K562 (cell line): ENCODE results near the gene MSH4. TPM values are rescaled to one million over a fixed set of nuclear protein-coding genes. Genes with fewer than 3 reads are reported as not detected.

Experiments
- BCOR ChIP-seq: fragments of 450-650 bp; IDR thresholded peaks from 2 replicates; pipeline ENCODE4 v1.6.1; 2016
- CREB1 ChIP-seq, 2 experiments: sonication (generic) in 1 of 2; formaldehyde crosslinking in 1 of 2; IDR thresholded peaks; 2 replicates each; pipeline versions ENCODE4 v1.6.1 to v1.8.0; 2012 to 2022; ENCODE audit warnings: inconsistent platforms in 1 of 2, mild to moderate bottlenecking in 1 of 2, missing genetic modification reagents in 1 of 2, moderate library complexity in 1 of 2
- DIDO1 ChIP-seq: fragments of 450-650 bp; IDR thresholded peaks from 2 replicates; pipeline ENCODE4 v1.6.1; 2016; ENCODE audit warnings: low read depth, missing biosample characterization, missing genetic modification characterization
- FOSL1 ChIP-seq: fragments of 200-800 bp; sonication (Bioruptor generic); conservative IDR thresholded peaks from 2 replicates; pipeline ENCODE4 v1.6.1; 2016; ENCODE audit warnings: missing genetic modification characterization, missing compliant biosample characterization
- FOXJ2 ChIP-seq: fragments of 200-800 bp; sonication (Bioruptor generic); IDR thresholded peaks from 2 replicates; pipeline ENCODE4 v1.6.1; 2016; ENCODE audit warnings: missing genetic modification characterization, missing compliant biosample characterization
- FUS ChIP-seq: fragments of 200-400 bp; formaldehyde crosslinking; optimal IDR thresholded peaks from 2 replicates; pipeline ENCODE3; 2017; ENCODE audit warnings: low read depth, low read length
- GMEB1 ChIP-seq: fragments of 250-450 bp; sonication (Bioruptor Pico); IDR thresholded peaks from 2 replicates; pipeline ENCODE4 v1.4.0; 2020; ENCODE audit warnings: mild to moderate bottlenecking
- MEF2D ChIP-seq: conservative IDR thresholded peaks from 2 replicates; pipeline ENCODE4 v1.6.1; 2016; ENCODE audit warnings: low read depth, missing genetic modification characterization, missing compliant biosample characterization
- PHF8 ChIP-seq: fragments of 200-600 bp; sonication (generic); IDR thresholded peaks from 2 replicates; pipeline ENCODE4 v1.6.1; 2012; ENCODE audit warnings: mixed run types, mild to moderate bottlenecking, inconsistent platforms, low read length, moderate library complexity, borderline replicate concordance
- PHTF2 ChIP-seq: fragments of 250-450 bp; sonication (Bioruptor Pico); IDR thresholded peaks from 2 replicates; pipeline ENCODE4 v1.5.0; 2021; ENCODE audit warnings: mild to moderate bottlenecking
- PTBP1 ChIP-seq: fragments of 200-400 bp; formaldehyde crosslinking; IDR thresholded peaks from 2 replicates; pipeline ENCODE4 v1.6.1; 2017; ENCODE audit warnings: low read depth, low read length
- RBBP5 ChIP-seq: fragments of 200-600 bp; sonication (generic); IDR thresholded peaks from 2 replicates; pipeline ENCODE4 v1.6.1; 2012; ENCODE audit warnings: borderline replicate concordance, mild to moderate bottlenecking, low read length, control low read depth, inconsistent platforms; ENCODE audit not compliant: insufficient read depth, poor library complexity, severe bottlenecking
- TBL1XR1 ChIP-seq, 2 experiments: IDR thresholded peaks; 2 replicates each; pipeline ENCODE4 v1.6.1; 2012; ENCODE audit warnings: improper control_type of control experiment in 2 of 2, low read length in 2 of 2, mild to moderate bottlenecking in 1 of 2
- THAP7 ChIP-seq: fragments of 250-450 bp; sonication (Bioruptor Pico); IDR thresholded peaks from 2 replicates; pipeline ENCODE4 v1.5.0; 2021
- XRCC3 ChIP-seq: fragments of 450-650 bp; IDR thresholded peaks from 2 replicates; pipeline ENCODE4 v1.6.1; 2017; ENCODE audit warnings: mild to moderate bottlenecking, moderate library complexity
- ZNF133 ChIP-seq: fragments of 250-450 bp; sonication (Bioruptor Pico); IDR thresholded peaks from 2 replicates; pipeline ENCODE4 v1.4.0; 2020; ENCODE audit warnings: mild to moderate bottlenecking
- ZNF274 ChIP-seq: IDR thresholded peaks from 2 replicates; pipeline ENCODE4 v1.6.1; 2011; ENCODE audit warnings: low read depth, mild to moderate bottlenecking, low read length, moderate library complexity, borderline replicate concordance
- ZNF41 ChIP-seq: fragments of 250-450 bp; sonication (Bioruptor Pico); conservative IDR thresholded peaks from 2 replicates; pipeline ENCODE4 v1.4.0; 2020; ENCODE audit warnings: mild to moderate bottlenecking
- ZNF449 ChIP-seq: fragments of 250-450 bp; sonication (Bioruptor Pico); IDR thresholded peaks from 2 replicates; pipeline ENCODE4 v1.8.0; 2022; ENCODE audit warnings: moderate library complexity, mild to moderate bottlenecking, inconsistent platforms
- ZNF57 ChIP-seq: fragments of 450-650 bp; formaldehyde crosslinking; IDR thresholded peaks from 2 replicates; pipeline ENCODE4 v1.4.0; 2020; ENCODE audit warnings: mild to moderate bottlenecking, moderate library complexity
- ZNF583 ChIP-seq: fragments of 250-450 bp; sonication (Bioruptor Pico); IDR thresholded peaks from 2 replicates; pipeline ENCODE4 v1.4.0; 2020
- ZNF76 ChIP-seq: fragments of 250-450 bp; sonication (Bioruptor Pico); IDR thresholded peaks from 2 replicates; pipeline ENCODE4 v1.4.0; 2020; ENCODE audit warnings: mild to moderate bottlenecking, moderate library complexity, borderline replicate concordance
- ZNF766 ChIP-seq: fragments of 200-800 bp; sonication (Bioruptor generic); conservative IDR thresholded peaks from 2 replicates; pipeline ENCODE4 v1.6.1; 2016; ENCODE audit warnings: missing genetic modification characterization, missing compliant biosample characterization
- polyA plus RNA-seq, 8 experiments: library from polyadenylated mRNA; depleted of rRNA in 4 of 8; stranded (reverse) in 5 of 8; unstranded in 3 of 8; fragments of >200 nt; fragmentation: Nextera tagmentation in 2 of 8; fragmentation: Illumina TruSeq in 1 of 8; extraction: Ambion mirVana in 2 of 8; extraction: Trizol in 1 of 8; gene quantifications; 2 replicates each; pipeline versions ENCODE4 v1.2.1 to v1.2.3, GENCODE V29; 2011 to 2014; ENCODE audit warnings: inconsistent platforms in 1 of 8, missing spikeins in 1 of 8
- total RNA-seq, 7 experiments: library from RNA; depleted of rRNA in 6 of 7; stranded (reverse); fragments of >200 nt in 6 of 7; fragmentation: Illumina TruSeq in 2 of 7; extraction: Trizol in 2 of 7; gene quantifications; 2 replicates each; pipeline versions ENCODE4 v1.2.1 to v1.2.3, GENCODE V29; 2011 to 2021; ENCODE audit warnings: low replicate concordance in 1 of 7

Gene MSH4
- total and polyA plus RNA-seq, 9 of the 15 experiments (the other 6 are each of a cell fraction or from before 2014, with no cell fraction given): 0.04 to 0.18 (median 0.12) TPM; not detected in 4

DNA sequence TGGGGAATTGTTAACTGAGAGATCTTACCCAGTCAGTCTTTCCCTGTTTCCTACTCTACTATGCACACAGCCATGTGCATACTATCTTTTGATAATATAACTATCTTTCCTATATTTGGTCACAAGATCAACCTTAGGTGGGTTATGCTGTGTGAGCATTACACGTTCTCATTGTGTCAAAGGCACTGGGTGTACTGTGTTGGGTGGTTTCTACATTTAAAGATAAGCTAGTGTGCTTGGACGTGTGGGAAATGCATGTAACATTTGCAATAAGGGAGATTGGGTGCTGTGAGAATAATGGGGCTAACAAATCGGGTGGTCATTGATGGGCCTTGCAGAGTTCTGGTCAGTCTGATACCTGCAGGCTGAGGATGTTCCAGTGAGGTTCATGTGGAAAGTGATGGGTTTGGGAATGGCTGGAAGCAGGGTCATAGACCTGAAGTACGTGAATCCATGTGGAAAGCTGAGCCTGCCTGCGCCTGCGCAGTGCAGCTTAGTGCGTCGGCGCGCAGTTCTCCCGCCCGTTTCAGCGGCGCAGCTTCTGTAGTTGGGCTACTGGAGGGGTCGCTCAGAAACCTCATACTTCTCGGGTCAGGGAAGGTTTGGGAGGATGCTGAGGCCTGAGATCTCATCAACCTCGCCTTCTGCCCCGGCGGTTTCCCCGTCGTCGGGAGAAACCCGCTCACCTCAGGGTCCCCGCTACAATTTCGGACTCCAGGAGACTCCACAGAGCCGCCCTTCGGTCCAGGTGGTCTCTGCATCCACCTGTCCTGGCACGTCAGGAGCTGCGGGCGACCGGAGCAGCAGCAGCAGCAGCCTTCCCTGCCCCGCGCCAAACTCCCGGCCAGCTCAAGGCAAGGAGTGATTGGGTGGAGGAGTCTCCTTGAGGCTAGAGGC lies at the start of gene MSH4 (continued):
- TF ChIP-seq CREB1 (IDR thresholded peaks at IDR 0.05): no peak; the same call in 1 of the 2 replicates
- no peak; the same call in 1 of the 2 replicates for TF ChIP-seq CREB1 (CRISPR knock-in tag; IDR thresholded peaks at IDR 0.05)
- no peak for TF ChIP-seq BCOR
- no peak for TF ChIP-seq ZNF449
- TF ChIP-seq FOSL1 (tag): 0 out of 2 replicates have a peak, but pooled peaks have one; percentile 20
- no peak for TF ChIP-seq ZNF57 (CRISPR knock-in tag)
- no peak for TF ChIP-seq ZNF133 (CRISPR knock-in tag)
- no peak for TF ChIP-seq GMEB1
- peak; percentile 57 for TF ChIP-seq FUS
- TF ChIP-seq PTBP1: peak; percentile 81
- TF ChIP-seq ZNF274: no peak
- no peak for TF ChIP-seq FOXJ2 (tag)
- TF ChIP-seq ZNF76 (CRISPR knock-in tag): no peak
- TF ChIP-seq RBBP5: no peak
- no peak for TF ChIP-seq MEF2D (tag)
- TF ChIP-seq DIDO1 (tag): no peak
- TF ChIP-seq THAP7 (CRISPR knock-in tag): 0 out of 2 replicates have a peak, but pooled peaks have one; percentile 44
- TF ChIP-seq ZNF766 (CRISPR knock-in tag): no peak
- peak; percentile 20; the same call in 1 of the 2 replicates for TF ChIP-seq ZNF41 (CRISPR knock-in tag)
- no peak for TF ChIP-seq TBL1XR1 (IDR thresholded peaks at IDR 0.05; ENCODE audit: low read length in 2 of 2)
- 0 out of 2 replicates have a peak, but pooled peaks have one; percentile 36 for TF ChIP-seq PHTF2 (CRISPR knock-in tag)
- TF ChIP-seq PHF8: no peak; the same call in 1 of the 2 replicates
- TF ChIP-seq ZNF583 (CRISPR knock-in tag): no peak
- no peak for TF ChIP-seq XRCC3
